ENCODE data around the gene PHF20.

- TF ChIP-seq CTCF (IDR thresholded peaks at IDR 0.05; ENCODE audit: poor library complexity, severe bottlenecking): no peak
- no peak for TF ChIP-seq RAD21 (conservative IDR thresholded peaks at IDR 0.05)
- TF ChIP-seq POLR2AphosphoS5 (IDR thresholded peaks at IDR 0.05): no peak
- no peak for TF ChIP-seq EZH2 (IDR thresholded peaks at IDR 0.05; ENCODE audit: borderline replicate concordance, insufficient read depth, low read length, poor library complexity, severe bottlenecking)
- no peak for TF ChIP-seq EP300 (conservative IDR thresholded peaks at IDR 0.05; ENCODE audit: poor library complexity, severe bottlenecking)
- no peak for TF ChIP-seq REST (IDR thresholded peaks at IDR 0.05; ENCODE audit: borderline replicate concordance)
- no peak for TF ChIP-seq TAF1 (IDR thresholded peaks at IDR 0.05; ENCODE audit: low read depth)
- no peak for TF ChIP-seq SMC3 (conservative IDR thresholded peaks at IDR 0.05; ENCODE audit: poor library complexity)
- TF ChIP-seq MXI1 (conservative IDR thresholded peaks at IDR 0.05; ENCODE audit: poor library complexity, severe bottlenecking): no peak
Measured at GRCh38 chr20:35856866-35857265, 85.1 kb downstream of the PHF20 start.
